GM12864 (cell line): ENCODE data around the gene ETV6.

Experiments used
- DNase-seq: peaks from one replicate; pipeline ENCODE4 v3.0.0-alpha.2; 2011; ENCODE audit warnings: low read depth
- H3K4me3 ChIP-seq: 2 replicates; pipeline ENCODE4 v1.5.1; 2011; ENCODE audit warnings: mild to moderate bottlenecking, low read depth, low read length, control low read depth
- CTCF ChIP-seq: IDR thresholded peaks from 2 replicates; pipeline ENCODE4 v1.5.1; 2011; ENCODE audit warnings: low read depth, mild to moderate bottlenecking, moderate library complexity, low read length, control low read depth, inconsistent platforms; ENCODE audit errors: missing control alignments

ETV6 gene

GRCh38 chr12:11684393-11684792 lies 34.9 kb downstream of the ETV6 start:
- TF ChIP-seq CTCF: no peak
- H3K4me3 ChIP-seq: no peak overlapping the region
- no peak for DNase-seq

GRCh38 chr12:11684811-11685210 lies 35.3 kb downstream of the ETV6 start:
- H3K4me3 ChIP-seq: no peak overlapping the region
- no peak for TF ChIP-seq CTCF
- no peak for DNase-seq

- no peak for TF ChIP-seq CTCF
- no peak for DNase-seq
- no peak overlapping the region for H3K4me3 ChIP-seq
Observed at GRCh38 chr12:11685316-11685715, 35.8 kb downstream of the ETV6 start.

GRCh38 chr12:11685716-11686115 lies 36.2 kb downstream of the ETV6 start:
- H3K4me3 ChIP-seq: no peak overlapping the region
- no peak for DNase-seq
- TF ChIP-seq CTCF: no peak

GRCh38 chr12:11686120-11686519 lies 36.6 kb downstream of the ETV6 start:
- no peak for TF ChIP-seq CTCF
- no peak overlapping the region for H3K4me3 ChIP-seq
- DNase-seq: no peak

GRCh38 chr12:11687528-11687927 lies 38.1 kb downstream of the ETV6 start:
- no peak for TF ChIP-seq CTCF
- DNase-seq: no peak
- H3K4me3 ChIP-seq: no peak overlapping the region

- no peak for TF ChIP-seq CTCF
- no peak for DNase-seq
- H3K4me3 ChIP-seq: no peak overlapping the region
Observed at GRCh38 chr12:11688379-11688778, 38.9 kb downstream of the ETV6 start.
